Gastrocnemius medialis (tissue), 4 donors: ENCODE results near the gene C3orf62.

Experiments used
- POLR2A ChIP-seq, 2 donors: fragments of 450-650 bp; IDR thresholded peaks; one replicate each; pipeline ENCODE4 v1.6.1; 2017; ENCODE audit warnings: antibody characterized with exemption in 2 of 2, mild to moderate bottlenecking in 2 of 2, moderate library complexity in 2 of 2
- TF ChIP-seq, protein P1 (sequence below), 5 experiments: fragments of 450-650 bp in 3 of 5; fragments of 200-600 bp in 2 of 5; sonication (generic) in 2 of 5; IDR thresholded peaks in 4 of 5; conservative IDR thresholded peaks in 1 of 5; 1 replicate in 4 of 5; 2 replicates in 1 of 5; pipeline ENCODE4 v1.5.1; 2016 to 2019; ENCODE audit warnings: antibody characterized with exemption in 5 of 5, mild to moderate bottlenecking in 3 of 5, moderate library complexity in 3 of 5

DNA sequence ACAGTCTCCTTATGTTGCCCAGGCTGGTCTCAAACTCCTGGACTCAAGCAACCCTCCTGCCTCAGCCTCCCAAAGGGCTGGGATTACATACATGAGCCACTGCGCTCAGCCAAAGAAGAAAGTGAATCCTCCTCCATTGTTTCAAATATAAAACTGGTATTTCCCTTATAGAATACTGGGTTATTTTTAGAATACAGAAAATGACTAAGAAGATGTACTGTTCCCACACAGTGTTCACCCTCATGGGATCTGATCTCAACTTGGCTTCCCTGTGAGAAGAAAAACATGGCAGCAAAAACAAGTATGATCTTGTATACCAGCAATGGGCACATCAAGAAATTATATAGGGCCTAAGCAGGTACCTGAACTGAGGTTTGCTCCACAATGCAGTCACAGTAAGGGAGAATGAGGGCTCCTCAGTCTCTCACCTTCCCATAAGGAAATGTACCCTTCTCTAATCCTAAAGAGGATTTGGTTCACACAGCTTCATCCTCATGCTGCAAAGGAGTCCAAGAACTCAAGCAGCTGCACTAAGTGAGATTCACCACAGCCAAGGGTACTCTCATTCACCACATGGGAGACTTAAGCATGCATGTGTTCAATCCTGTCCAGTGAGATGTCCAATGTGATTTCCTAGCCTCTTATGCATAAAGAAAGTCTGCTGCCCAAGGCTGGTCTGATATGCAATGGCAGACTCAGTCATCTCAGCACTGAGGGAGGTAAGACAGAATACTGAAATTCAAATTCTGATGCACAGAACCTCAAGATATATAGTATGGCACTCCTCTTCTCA, 37.1 kb upstream of the C3orf62 start:
- TF ChIP-seq, protein P1, sequence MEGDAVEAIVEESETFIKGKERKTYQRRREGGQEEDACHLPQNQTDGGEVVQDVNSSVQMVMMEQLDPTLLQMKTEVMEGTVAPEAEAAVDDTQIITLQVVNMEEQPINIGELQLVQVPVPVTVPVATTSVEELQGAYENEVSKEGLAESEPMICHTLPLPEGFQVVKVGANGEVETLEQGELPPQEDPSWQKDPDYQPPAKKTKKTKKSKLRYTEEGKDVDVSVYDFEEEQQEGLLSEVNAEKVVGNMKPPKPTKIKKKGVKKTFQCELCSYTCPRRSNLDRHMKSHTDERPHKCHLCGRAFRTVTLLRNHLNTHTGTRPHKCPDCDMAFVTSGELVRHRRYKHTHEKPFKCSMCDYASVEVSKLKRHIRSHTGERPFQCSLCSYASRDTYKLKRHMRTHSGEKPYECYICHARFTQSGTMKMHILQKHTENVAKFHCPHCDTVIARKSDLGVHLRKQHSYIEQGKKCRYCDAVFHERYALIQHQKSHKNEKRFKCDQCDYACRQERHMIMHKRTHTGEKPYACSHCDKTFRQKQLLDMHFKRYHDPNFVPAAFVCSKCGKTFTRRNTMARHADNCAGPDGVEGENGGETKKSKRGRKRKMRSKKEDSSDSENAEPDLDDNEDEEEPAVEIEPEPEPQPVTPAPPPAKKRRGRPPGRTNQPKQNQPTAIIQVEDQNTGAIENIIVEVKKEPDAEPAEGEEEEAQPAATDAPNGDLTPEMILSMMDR (IDR thresholded peaks at IDR 0.05 in 4 of 5, conservative IDR thresholded peaks at IDR 0.05 in 1 of 5): no peak
- no peak for TF ChIP-seq POLR2A (IDR thresholded peaks at IDR 0.05)
